Measurements from ENCODE around the gene SPRR3. TPM values are rescaled to one million over a fixed set of nuclear protein-coding genes. Genes with fewer than 3 reads are reported as not detected.

Gene SPRR3
- total RNA-seq, 2 donors from 2014 or later: not detected

- no peak for DNase-seq (ENCODE audit: low spot score)
- TF ChIP-seq POLR2A (IDR thresholded peaks at IDR 0.05) (no peak), CTCF (IDR thresholded peaks at IDR 0.05) (no peak), POLR2AphosphoS5 (IDR thresholded peaks at IDR 0.05) (no peak)
- H3K36me3 ChIP-seq: no peaks in the 10 kb centered on the region
- H3K4me3 ChIP-seq: no peak overlapping the region
- intact Hi-C loops (cut with DNase I): no loop called here
- no peaks in the 10 kb centered on the region for H3K4me1 ChIP-seq (replicated peaks)
- 30% methylated on average over 3 of the region's 3 CpGs for WGBS
- no peak overlapping the region for H3K27ac ChIP-seq
- H3K27me3 ChIP-seq (replicated peaks; ENCODE audit: insufficient read depth): no peaks in the 10 kb centered on the region
- no peaks in the 10 kb centered on the region for H3K9me3 ChIP-seq
These were observed 31.2 kb downstream of the SPRR3 start for GRCh38 chr1:153032677-153033308.

- Histone ChIP-seq H3K4me3 (no peak overlapping the region), H3K4me1 (replicated peaks) (no peaks in the 10 kb centered on the region), H3K36me3 (no peaks in the 10 kb centered on the region), H3K9me3 (no peaks in the 10 kb centered on the region), H3K27me3 (replicated peaks; ENCODE audit: insufficient read depth) (no peaks in the 10 kb centered on the region), H3K27ac (no peak overlapping the region)
- no peak for TF ChIP-seq POLR2A (IDR thresholded peaks at IDR 0.05)
- TF ChIP-seq CTCF (IDR thresholded peaks at IDR 0.05): no peak
- TF ChIP-seq POLR2AphosphoS5 (IDR thresholded peaks at IDR 0.05): no peak
- 75% methylated on average over 1 of the region's 1 CpG for WGBS
- intact Hi-C loops (cut with DNase I): no loop called here
- DNase-seq (ENCODE audit: low spot score): no peak
These were observed 33.7 kb downstream of the SPRR3 start for GRCh38 chr1:153035211-153035610.

GRCh38 chr1:153040950-153041631, 39.5 kb downstream of the SPRR3 start, which contains the start of gene SPRR2D:
Gene SPRR2D, minus strand, starts transcription at chr1:153041120. Its CDS starts 774 bp downstream, at chr1:153040346.
- Histone ChIP-seq H3K9me3 (no peaks in the 10 kb centered on the region), H3K36me3 (no peaks in the 10 kb centered on the region), H3K4me3 (no peak within 1 kb of the TSS), H3K27ac (no peak within 1 kb of the TSS), H3K4me1 (replicated peaks) (no peaks in the 10 kb centered on the region), H3K27me3 (replicated peaks; ENCODE audit: insufficient read depth) (no peaks in the 10 kb centered on the region)
- no peak for TF ChIP-seq CTCF (IDR thresholded peaks at IDR 0.05)
- TF ChIP-seq POLR2AphosphoS5 (IDR thresholded peaks at IDR 0.05): no peak
- no peak for TF ChIP-seq POLR2A (IDR thresholded peaks at IDR 0.05)
- intact Hi-C loops (cut with DNase I): no loop called here
- DNase-seq (ENCODE audit: low spot score): no peak
- WGBS: 65% methylated on average over 4 of the region's 4 CpGs

- Histone ChIP-seq H3K36me3 (no peaks in the 10 kb centered on the region), H3K27ac (no peak overlapping the region), H3K9me3 (no peaks in the 10 kb centered on the region), H3K4me1 (replicated peaks) (no peaks in the 10 kb centered on the region), H3K4me3 (no peak overlapping the region), H3K27me3 (replicated peaks; ENCODE audit: insufficient read depth) (no peaks in the 10 kb centered on the region)
- DNase-seq (ENCODE audit: low spot score): no peak
- TF ChIP-seq POLR2AphosphoS5 (IDR thresholded peaks at IDR 0.05) (no peak), POLR2A (IDR thresholded peaks at IDR 0.05) (no peak), CTCF (IDR thresholded peaks at IDR 0.05) (no peak)
- intact Hi-C loops (cut with DNase I): no loop called here
- 86% methylated on average over 2 of the region's 2 CpGs for WGBS
These were observed 47.7 kb downstream of the SPRR3 start for GRCh38 chr1:153049211-153049610.

Small RNA genes lying within 50 kb of the gene (small RNA-seq; reads per million reads assigned to genes)
- gene AL356867.1: 0 reads per million in 2 donors
- 0 reads per million in 2 donors for gene RF00322
- gene SPRR1A: 0 reads per million in 2 donors

Other genes starting within 250 kb of the SPRR3 start
- gene KPRP, start 243.7 kb upstream of the SPRR3 start, total RNA-seq: under 1 TPM in 1 of 2 donors, not detected in 1; 0.57 TPM
- not detected for gene LCE1F, start 226.6 kb upstream of the SPRR3 start, total RNA-seq
- not detected for gene LCE1E, start 215.5 kb upstream of the SPRR3 start, total RNA-seq
- gene LCE1D, start 205.0 kb upstream of the SPRR3 start, total RNA-seq: not detected
- 1 to 10 TPM in 1 of 2 donors, not detected in 1; 8.6 TPM for gene LCE1C, start 195.1 kb upstream of the SPRR3 start, total RNA-seq
- gene LCE1B, start 189.8 kb upstream of the SPRR3 start, total RNA-seq: under 1 TPM in 1 of 2 donors, not detected in 1; 0.51 TPM
- gene LCE1A, start 174.3 kb upstream of the SPRR3 start, total RNA-seq: 1 to 10 TPM in 1 of 2 donors, not detected in 1; 3.4 TPM
- not detected for gene LCE6A, start 158.9 kb upstream of the SPRR3 start, total RNA-seq
- gene LCE7A, start 141.8 kb upstream of the SPRR3 start, total RNA-seq: not detected
- 10 to 100 TPM in 1 of 2 donors, not detected in 1; 36.5 TPM for gene SMCP, start 123.4 kb upstream of the SPRR3 start, total RNA-seq
- gene IVL, start 93.2 kb upstream of the SPRR3 start, total RNA-seq: under 1 TPM; 0.46 to 0.57 TPM
- gene SPRR5, start 54.5 kb upstream of the SPRR3 start, total RNA-seq: not detected
- gene SPRR4, start 31.1 kb upstream of the SPRR3 start, total RNA-seq: not detected
- gene SPRR1A, start 17.7 kb upstream of the SPRR3 start, total RNA-seq: not detected
- gene SPRR1B, start 29.5 kb downstream of the SPRR3 start, total RNA-seq: not detected
- gene SPRR2D, start 39.4 kb downstream of the SPRR3 start, total RNA-seq: not detected
- gene SPRR2A, start 55.8 kb downstream of the SPRR3 start, total RNA-seq: not detected
- gene SPRR2B, start 69.9 kb downstream of the SPRR3 start, total RNA-seq: not detected
- gene SPRR2E, start 92.8 kb downstream of the SPRR3 start, total RNA-seq: not detected
- gene SPRR2F, start 111.8 kb downstream of the SPRR3 start, total RNA-seq: 1 to 10 TPM in 1 of 2 donors, not detected in 1; 2.2 TPM
- gene SPRR2G, start 149.1 kb downstream of the SPRR3 start, total RNA-seq: not detected
- 1 to 10 TPM in 1 of 2 donors, not detected in 1; 4.4 TPM for gene LELP1, start 201.7 kb downstream of the SPRR3 start, total RNA-seq
- not detected for gene PRR9, start 215.8 kb downstream of the SPRR3 start, total RNA-seq

All from prostate gland (tissue), 2 donors.